ENCODE results near the gene MAB21L4. TPM values are rescaled to one million over a fixed set of nuclear protein-coding genes. Genes with fewer than 3 reads are reported as not detected.

MAB21L4 gene
- total RNA-seq, 1 experiment from 2014 or later, result 0.21 TPM

- ChIA-PET CTCF (no interaction called here), POLR2A (no interaction called here)
- intact Hi-C loops (cut with micrococcal nuclease; ENCODE audit: unreplicated experiment) (no loop called here), in situ Hi-C loops (cut with HindIII; ENCODE audit: low pct_unique_long_range_greater_than_20kb, low sequenced_read_pairs) (no loop called here)
- H3K4me3 ChIP-seq (ENCODE audit: low read depth in 2 of 2, low read length in 2 of 2), result no peak overlapping the region
- ATAC-seq, result no peak
- TF ChIP-seq SIN3A (IDR thresholded peaks at IDR 0.05; ENCODE audit: borderline replicate concordance, insufficient read depth, low read depth, low read length) (no peak), REST (IDR thresholded peaks at IDR 0.05; ENCODE audit: insufficient read depth in 1 of 2, low read depth in 2 of 2, low read length in 1 of 2) (no peak), CTCF (IDR thresholded peaks at IDR 0.05) (no peak), POLR2AphosphoS5 (IDR thresholded peaks at IDR 0.05; ENCODE audit: low read depth, low read length) (no peak), TCF7L2 (IDR thresholded peaks at IDR 0.05; ENCODE audit: low read depth, low read length) (no peak)
- DNase-seq (ENCODE audit: low read depth, low spot score), result no peak
- no peak overlapping the region for H3K27ac ChIP-seq (ENCODE audit: low read length)
- BruUV-seq (replicated peaks), result no TSS peak
- H3K9me3 ChIP-seq (ENCODE audit: control insufficient read depth, insufficient read depth, low read depth, low read length), result no peaks in the 10 kb centered on the region
- no peaks in the 10 kb centered on the region for H3K36me3 ChIP-seq (ENCODE audit: control insufficient read depth, insufficient read depth, low read length)
- peaks cover 8% of the 10 kb centered on the region; the same call in 1 of the 2 replicates for H3K4me1 ChIP-seq (ENCODE audit: control insufficient read depth, insufficient read depth, low read length)
- no peaks in the 10 kb centered on the region for H3K27me3 ChIP-seq (ENCODE audit: control insufficient read depth, insufficient read depth, low read length)
Observed at GRCh38 chr2:240929364-240930095, 33.6 kb upstream of the MAB21L4 start.

GRCh38 chr2:240928476-240929363 is 32.8 kb upstream of the MAB21L4 start:
- POLR2A ChIA-PET, result no interaction called here

More at GRCh38 chr2:240928476-240929363, 32.8 kb upstream of the MAB21L4 start:
- DNase-seq (ENCODE audit: low read depth, low spot score) (no peak), ATAC-seq (no peak)
- no peaks in the 10 kb centered on the region for H3K9me3 ChIP-seq (ENCODE audit: control insufficient read depth, insufficient read depth, low read depth, low read length)
- H3K27ac ChIP-seq (ENCODE audit: low read length), result no peak overlapping the region
- H3K27me3 ChIP-seq (ENCODE audit: control insufficient read depth, insufficient read depth, low read length), result no peaks in the 10 kb centered on the region
- CTCF ChIA-PET, result no interaction called here
- H3K36me3 ChIP-seq (ENCODE audit: control insufficient read depth, insufficient read depth, low read length), result no peaks in the 10 kb centered on the region
- intact Hi-C loops (cut with micrococcal nuclease; ENCODE audit: unreplicated experiment), result no loop called here
- H3K4me3 ChIP-seq (ENCODE audit: low read depth in 2 of 2, low read length in 2 of 2), result no peak overlapping the region
- H3K4me1 ChIP-seq (ENCODE audit: control insufficient read depth, insufficient read depth, low read length), result peaks cover 8% of the 10 kb centered on the region; the same call in 1 of the 2 replicates
- BruUV-seq (replicated peaks), result no TSS peak
- in situ Hi-C loops (cut with HindIII; ENCODE audit: low pct_unique_long_range_greater_than_20kb, low sequenced_read_pairs), result no loop called here
- TF ChIP-seq POLR2AphosphoS5 (IDR thresholded peaks at IDR 0.05; ENCODE audit: low read depth, low read length) (no peak), SIN3A (IDR thresholded peaks at IDR 0.05; ENCODE audit: borderline replicate concordance, insufficient read depth, low read depth, low read length) (no peak), CTCF (IDR thresholded peaks at IDR 0.05) (no peak), REST (IDR thresholded peaks at IDR 0.05; ENCODE audit: insufficient read depth in 1 of 2, low read depth in 2 of 2, low read length in 1 of 2) (no peak), TCF7L2 (IDR thresholded peaks at IDR 0.05; ENCODE audit: low read depth, low read length) (no peak)
